ENCODE measurements around the gene GSTT2B.
"Not testable (repeated sequence)": the region's sequence is repeated elsewhere in the genome, so short reads cannot be mapped to it uniquely, and the experiment has no call there.

Gene GSTT2B

GRCh38 chr22:23938328-23939016 lies 22.5 kb downstream of the GSTT2B start:
- DNase-seq: no peak

GRCh38 chr22:23926561-23926960 lies 34.4 kb downstream of the GSTT2B start:
- no peak for DNase-seq

- no peak for DNase-seq
These were observed 35.9 kb downstream of the GSTT2B start for GRCh38 chr22:23925020-23925606.

GRCh38 chr22:23922921-23923320 lies 38.1 kb downstream of the GSTT2B start:
- no peak for DNase-seq

GRCh38 chr22:23921586-23922201 lies 39.3 kb downstream of the GSTT2B start:
- not testable (repeated sequence) for DNase-seq

- not testable (repeated sequence) for DNase-seq
These were observed 40.8 kb downstream of the GSTT2B start for GRCh38 chr22:23920267-23920611.

- no peak for DNase-seq
These were observed 45.7 kb downstream of the GSTT2B start for GRCh38 chr22:23915290-23915689.

- DNase-seq: peak; percentile 98 to 99
These were observed 47.2 kb downstream of the GSTT2B start for GRCh38 chr22:23913661-23914353.

GRCh38 chr22:23913306-23913660 lies 47.7 kb downstream of the GSTT2B start:
- DNase-seq: no peak

GRCh38 chr22:23912293-23912903 lies 48.6 kb downstream of the GSTT2B start:
- DNase-seq: no peak

GRCh38 chr22:23911318-23911980 lies 49.5 kb downstream of the GSTT2B start:
- DNase-seq: no peak

- no peak for DNase-seq
These were observed 50.4 kb downstream of the GSTT2B start for GRCh38 chr22:23910496-23911190.

- DNase-seq: no peak
These were observed 51.6 kb downstream of the GSTT2B start for GRCh38 chr22:23909296-23909898.

GRCh38 chr22:23908587-23909205 lies 52.3 kb downstream of the GSTT2B start:
- no peak for DNase-seq

- not testable (repeated sequence) for DNase-seq
These were observed 53.6 kb downstream of the GSTT2B start for GRCh38 chr22:23907423-23907822.

All from NCI-H1930 (cell line).